Subcutaneous preadipocyte (primary cell): ENCODE results near the gene S100A1. TPM values are rescaled to one million over a fixed set of nuclear protein-coding genes. Genes with fewer than 3 reads are reported as not detected.

Experiments
- total RNA-seq: library from RNA; depleted of rRNA; stranded (reverse); fragments of >200 nt; gene quantifications from 2 replicates; pipeline ENCODE4 v1.2.3, GENCODE V29; 2012

S100A1 gene
- total RNA-seq: not detected in 2 replicates

DNA sequence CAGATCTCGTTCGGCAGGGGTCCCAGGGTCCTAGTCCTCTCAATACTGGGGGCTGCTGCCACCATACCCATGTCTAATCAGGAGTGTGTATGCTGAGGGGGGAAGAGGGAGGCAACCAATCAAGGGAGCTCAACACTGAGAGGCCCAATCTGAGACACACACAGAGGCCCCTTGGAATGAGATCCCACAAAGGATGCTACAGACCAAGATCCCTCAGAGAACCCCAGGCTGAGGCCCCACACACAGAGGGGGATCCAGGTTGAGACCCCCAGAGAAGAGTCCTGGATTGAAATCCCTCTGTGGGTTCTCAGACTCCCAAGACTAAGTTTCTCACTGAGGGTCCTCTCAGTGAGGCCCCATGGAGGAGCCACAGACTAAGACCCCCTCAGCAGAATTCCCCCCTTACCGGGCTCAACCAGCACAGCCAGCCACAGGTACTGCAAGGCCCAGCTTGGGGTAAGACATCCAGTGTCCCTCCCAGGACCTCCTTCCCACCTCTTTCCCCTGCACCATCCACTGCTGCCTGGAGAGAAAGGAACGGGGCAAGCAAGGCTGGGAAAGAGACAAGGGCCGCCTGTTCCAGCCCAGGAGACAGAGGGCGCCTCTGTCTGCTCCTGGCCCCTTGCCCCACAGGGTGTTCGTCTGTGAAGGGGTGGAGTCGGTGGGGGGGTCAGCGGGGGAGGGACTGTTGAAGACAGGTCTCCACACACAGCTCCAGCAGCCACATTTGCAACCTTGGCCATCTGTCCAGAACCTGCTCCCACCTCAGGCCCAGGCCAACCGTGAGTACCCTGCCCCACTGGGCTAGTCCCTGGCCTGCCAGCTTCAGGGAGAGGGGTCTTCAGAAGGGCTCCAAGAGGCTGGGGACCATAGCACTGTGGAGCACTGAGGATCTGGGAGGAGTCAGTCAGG, at the start of gene S100A1:
TSS of gene S100A1 (plus strand) at position 720 of the 912 bp plus-strand sequence. CDS start 2,088 bp downstream, outside the sequence.

DNA sequence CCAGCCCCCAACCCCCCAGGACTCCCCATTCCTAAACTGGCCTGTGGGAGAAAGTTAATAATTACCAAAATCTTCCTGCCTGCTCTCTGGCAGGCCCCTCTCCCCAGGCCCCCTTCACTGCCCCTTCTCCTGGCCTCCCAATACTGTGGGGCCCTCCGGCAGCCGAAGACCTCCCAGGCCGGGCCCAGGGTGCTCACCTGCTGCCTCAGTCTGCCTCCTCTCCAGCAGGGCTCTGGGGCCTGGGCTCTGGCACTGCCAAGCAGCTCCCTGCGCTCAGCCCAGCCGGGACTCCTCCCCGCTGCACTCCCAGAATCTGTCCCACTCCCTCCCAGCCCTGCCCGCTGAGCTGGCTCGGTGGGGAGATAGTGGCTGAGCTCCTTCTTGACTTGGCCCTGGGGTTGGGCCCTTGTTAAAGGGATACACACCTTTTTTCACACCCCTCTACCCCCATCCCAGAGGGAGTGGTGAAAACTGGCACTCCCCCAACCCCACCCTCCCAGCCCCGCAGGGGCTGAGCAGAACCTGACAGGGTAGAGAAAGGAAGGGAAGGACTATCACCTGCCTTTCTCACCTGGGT, 15.4 kb upstream of the S100A1 start, which contains the start of gene S100A16:
TSS of gene S100A16 (minus strand) at position 383 of the 577 bp plus-strand sequence. CDS start 4,986 bp downstream, outside the sequence.

DNA sequence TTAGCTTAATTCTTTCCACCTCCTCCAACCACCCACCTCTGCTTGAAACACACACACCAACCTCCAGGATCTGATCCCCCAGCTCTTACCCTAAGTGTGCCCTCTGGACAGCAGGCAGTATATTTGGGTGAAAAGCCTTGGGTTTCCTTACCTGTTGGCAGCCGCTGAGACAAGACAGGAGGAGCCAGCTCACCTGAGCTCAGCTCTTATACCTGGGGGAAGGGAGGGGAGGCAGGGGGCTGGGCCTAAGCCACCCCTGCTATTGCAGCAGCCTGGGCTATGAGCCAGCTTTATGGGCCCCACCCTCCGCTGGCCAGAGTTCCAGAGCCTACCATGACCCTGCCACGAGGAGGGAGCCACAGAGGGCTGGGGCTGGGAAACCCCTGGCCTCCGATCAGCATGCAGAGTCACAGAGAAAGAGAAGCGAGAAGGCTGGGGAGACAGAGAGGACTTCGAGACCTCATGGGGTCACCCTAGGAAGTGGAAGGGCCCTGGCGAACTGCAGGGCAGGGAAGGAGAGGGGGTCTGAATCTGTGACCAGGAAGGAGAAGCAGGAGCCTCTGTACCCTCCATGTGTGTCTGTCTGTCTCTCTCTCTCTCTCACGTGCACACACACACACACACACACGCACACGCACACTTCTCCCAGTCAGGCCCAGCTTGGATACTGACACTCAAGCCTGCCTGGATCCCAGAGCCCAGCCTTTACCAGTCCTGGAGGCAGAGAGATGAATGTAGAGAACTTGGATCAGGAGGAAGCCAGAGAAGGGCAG, 11.9 kb upstream of the S100A1 start, which contains the start of gene S100A14:
TSS of gene S100A14 (minus strand) at position 182 of the 773 bp plus-strand sequence. CDS start 467 bp downstream, outside the sequence.

DNA sequence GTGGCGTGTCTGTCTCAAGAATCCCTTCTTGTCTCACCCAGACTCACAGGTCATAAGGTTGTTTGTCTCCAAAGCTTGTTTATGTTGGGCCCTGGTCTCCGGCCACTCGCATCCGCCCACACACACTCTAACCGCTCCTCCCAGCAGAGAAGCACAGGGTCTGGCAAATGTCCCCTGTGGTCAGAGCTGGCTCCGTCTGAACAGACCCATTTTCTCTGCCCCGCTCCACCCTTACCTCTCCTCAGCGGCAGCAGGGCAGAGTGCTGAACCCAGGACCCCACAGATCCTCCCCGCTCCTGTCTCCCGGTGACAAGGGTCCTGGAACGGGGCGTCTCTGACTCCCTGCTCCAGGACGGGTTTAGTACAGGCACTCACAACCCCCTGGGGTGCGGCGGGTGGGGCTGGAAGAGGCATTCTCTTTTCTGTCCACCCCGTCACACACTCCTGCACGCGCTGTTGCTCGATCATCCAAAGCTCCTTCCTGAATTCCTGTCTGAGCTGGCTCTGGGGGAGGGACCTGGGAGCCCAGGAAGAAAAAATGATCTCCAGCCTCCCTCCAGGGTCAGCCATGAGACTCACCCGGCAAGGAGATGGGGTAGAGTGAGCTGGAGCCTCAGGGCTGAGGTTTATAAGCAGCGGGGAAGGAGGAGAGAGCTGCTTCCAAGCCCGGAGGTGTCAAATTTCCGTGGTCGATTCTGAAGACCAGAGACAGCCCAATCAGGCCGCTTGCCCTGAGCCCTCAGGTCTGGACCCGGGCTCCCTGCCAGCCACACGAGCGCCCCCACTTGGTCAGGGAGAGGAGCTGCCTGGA, 1.1 kb upstream of the S100A1 start, which contains the start of gene S100A13:
TSS of gene S100A13 (minus strand) at position 602 of the 811 bp plus-strand sequence. CDS start 1,033 bp downstream, outside the sequence.

DNA sequence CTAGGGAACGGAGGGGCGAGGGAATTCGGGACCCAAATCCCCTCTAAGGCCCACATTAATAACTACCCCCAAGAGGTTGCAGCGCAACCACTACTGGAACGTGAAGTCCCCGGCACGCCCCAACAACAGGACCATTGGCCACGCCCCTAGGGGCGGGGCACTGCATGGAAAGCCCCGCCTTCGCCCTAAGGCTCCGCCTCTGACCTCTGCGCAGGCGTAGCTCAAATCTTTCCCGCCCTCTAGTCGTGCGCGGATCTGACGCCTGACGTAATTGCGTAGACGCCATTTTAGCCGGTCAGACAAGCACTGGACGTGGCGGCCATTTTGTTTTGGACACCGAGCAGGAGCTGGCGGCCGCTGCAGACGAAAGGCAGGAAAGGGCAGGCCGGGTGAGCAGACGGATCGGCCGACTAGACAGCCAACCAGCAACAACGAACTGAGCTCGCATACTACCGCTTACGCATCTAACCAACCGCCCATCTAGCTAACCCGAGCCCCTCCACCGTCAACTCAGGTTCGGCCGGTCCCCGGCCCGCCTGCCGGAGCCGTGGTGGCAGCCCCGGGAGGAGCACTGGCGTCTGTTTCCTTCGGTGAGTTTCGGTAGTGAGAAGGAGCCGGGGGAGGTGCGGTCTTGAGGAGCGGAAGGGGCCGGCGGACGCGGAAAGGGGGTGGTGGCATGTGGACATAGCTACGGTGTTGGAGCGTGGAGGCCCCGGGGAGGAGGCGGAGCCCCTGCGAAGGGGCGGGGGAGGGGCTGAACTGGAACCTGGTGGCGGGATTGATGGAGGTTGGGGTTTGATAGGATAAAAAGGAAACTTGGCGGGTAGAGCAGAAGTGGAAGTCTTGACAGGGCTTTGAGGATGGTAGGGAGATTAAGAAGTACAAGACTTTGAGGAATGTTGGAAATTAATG, 5.8 kb downstream of the S100A1 start, which contains the start of gene CHTOP:
TSS of gene CHTOP (plus strand) at position 313 of the 912 bp plus-strand sequence. CDS start 2,523 bp downstream, outside the sequence.

DNA sequence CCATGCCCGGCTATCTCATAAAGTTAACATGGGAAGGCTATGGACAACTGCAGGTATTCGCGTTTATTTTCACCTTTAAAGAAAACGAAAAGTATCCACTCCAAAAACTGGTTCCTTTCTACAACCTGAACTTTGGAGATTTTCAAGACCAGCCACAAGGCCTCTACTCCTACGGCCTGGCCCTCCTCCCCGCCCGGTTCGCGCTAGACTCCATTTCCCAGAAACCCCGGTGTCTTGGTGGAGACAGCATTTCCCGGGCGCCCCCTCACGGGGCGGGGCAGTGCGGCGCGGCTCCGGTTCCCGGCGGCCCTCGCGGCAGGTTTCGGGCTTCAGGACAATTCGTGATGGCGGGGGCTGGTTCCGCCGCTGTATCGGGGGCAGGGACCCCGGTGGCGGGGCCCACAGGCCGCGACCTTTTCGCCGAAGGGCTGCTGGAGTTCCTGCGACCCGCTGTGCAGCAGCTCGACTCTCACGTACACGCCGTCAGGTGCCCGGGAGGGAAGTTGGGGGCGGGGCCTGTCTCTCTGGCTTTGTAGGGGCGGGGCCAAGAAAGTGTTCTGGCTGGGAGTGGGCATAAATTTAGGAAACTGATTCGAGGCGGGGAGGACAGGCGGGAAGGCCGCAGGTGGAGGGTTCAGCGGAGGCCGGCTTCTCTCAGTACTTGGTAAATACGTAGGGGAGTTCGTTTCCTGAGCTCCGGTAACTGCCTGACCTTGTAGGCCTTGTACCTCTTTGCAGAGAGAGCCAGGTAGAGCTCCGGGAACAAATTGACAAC, 30.4 kb downstream of the S100A1 start, which contains the start of gene SNAPIN:
TSS of gene SNAPIN (plus strand) at position 304 of the 775 bp plus-strand sequence. CDS start at position 345, 41 bp downstream.

DNA sequence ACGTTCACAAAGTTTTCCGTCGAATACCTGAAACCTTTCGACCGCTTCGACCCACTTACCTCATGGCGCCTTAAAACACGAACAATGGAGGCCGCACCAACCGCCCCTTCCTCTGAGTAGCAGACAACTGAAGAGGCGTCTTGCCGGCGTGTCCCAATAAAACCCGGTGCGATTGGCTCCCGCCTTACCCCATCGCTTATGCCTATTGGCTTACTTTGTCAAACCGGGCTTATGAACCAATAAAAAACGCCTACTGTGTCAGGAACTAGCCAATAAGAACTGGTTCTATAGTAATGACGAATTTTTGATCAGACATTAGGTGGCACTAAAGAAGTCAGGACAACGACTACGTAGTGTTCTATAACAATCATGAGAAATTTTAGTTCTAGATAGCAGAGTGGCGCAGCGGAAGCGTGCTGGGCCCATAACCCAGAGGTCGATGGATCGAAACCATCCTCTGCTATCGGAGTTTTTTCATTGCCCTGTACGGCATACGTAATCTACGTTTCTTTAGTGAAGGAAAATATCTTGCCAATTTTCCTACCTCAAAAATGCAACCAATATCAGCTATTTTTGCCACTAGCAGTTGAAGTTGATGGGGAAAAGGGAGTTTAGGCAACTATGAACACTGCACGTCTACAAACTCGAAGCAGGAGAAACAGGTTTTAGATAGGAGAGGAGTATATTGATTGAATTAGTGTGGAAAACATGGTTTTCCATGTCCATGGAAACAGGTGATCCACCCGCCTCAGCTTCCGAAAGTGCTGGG, 42.8 kb downstream of the S100A1 start, which contains the start of gene ILF2:
TSS of gene ILF2 (minus strand) at position 135 of the 769 bp plus-strand sequence. CDS start at position 64, 71 bp downstream.

DNA sequence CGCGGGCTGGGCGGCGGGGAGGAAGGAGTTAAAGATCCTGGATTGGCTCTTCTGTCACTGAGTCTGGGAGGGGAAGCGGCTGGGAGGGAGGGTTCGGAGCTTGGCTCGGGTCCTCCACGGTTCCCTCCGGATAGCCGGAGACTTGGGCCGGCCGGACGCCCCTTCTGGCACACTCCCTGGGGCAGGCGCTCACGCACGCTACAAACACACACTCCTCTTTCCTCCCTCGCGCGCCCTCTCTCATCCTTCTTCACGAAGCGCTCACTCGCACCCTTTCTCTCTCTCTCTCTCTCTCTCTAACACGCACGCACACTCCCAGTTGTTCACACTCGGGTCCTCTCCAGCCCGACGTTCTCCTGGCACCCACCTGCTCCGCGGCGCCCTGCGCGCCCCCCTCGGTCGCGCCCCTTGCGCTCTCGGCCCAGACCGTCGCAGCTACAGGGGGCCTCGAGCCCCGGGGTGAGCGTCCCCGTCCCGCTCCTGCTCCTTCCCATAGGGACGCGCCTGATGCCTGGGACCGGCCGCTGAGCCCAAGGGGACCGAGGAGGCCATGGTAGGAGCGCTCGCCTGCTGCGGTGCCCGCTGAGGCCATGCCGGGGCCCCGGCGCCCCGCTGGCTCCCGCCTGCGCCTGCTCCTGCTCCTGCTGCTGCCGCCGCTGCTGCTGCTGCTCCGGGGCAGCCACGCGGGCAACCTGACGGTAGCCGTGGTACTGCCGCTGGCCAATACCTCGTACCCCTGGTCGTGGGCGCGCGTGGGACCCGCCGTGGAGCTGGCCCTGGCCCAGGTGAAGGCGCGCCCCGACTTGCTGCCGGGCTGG, 50.5 kb downstream of the S100A1 start, which contains the start of gene NPR1:
TSS of gene NPR1 (plus strand) at position 170 of the 818 bp plus-strand sequence. CDS start at position 591, 421 bp downstream.

Other genes starting within 250 kb of the S100A1 start
- gene S100A8, start 237.4 kb upstream of the S100A1 start, total RNA-seq: not detected in 2 replicates
- not detected in 2 replicates for gene S100A7A, start 211.9 kb upstream of the S100A1 start, total RNA-seq
- not detected in 2 replicates for gene S100A7, start 167.8 kb upstream of the S100A1 start, total RNA-seq
- 1,114 and 1,653 TPM in 2 replicates for gene S100A6, start 92.4 kb upstream of the S100A1 start, total RNA-seq
- 0.37 and 0.39 TPM in 2 replicates for gene S100A5, start 87.5 kb upstream of the S100A1 start, total RNA-seq
- gene S100A4, start 82.6 kb upstream of the S100A1 start, total RNA-seq: 432 and 695 TPM in 2 replicates
- gene S100A3, start 79.2 kb upstream of the S100A1 start, total RNA-seq: 18.6 and 22.0 TPM in 2 replicates
- gene S100A2, start 62.6 kb upstream of the S100A1 start, total RNA-seq: 1.5 and 1.6 TPM in 2 replicates
- gene S100A16, start 15.3 kb upstream of the S100A1 start, total RNA-seq: 537 and 634 TPM in 2 replicates
- 0.39 and 0.73 TPM in 2 replicates for gene S100A14, start 12.1 kb upstream of the S100A1 start, total RNA-seq
- 75.7 and 148 TPM in 2 replicates for gene S100A13, start 929 bp upstream of the S100A1 start, total RNA-seq
- gene CHTOP, start 5.6 kb downstream of the S100A1 start, total RNA-seq: 33.1 and 46.3 TPM in 2 replicates
- 45.6 and 50.6 TPM in 2 replicates for gene SNAPIN, start 30.3 kb downstream of the S100A1 start, total RNA-seq
- gene ILF2, start 42.6 kb downstream of the S100A1 start, total RNA-seq: 162 and 184 TPM in 2 replicates
- gene NPR1, start 50.3 kb downstream of the S100A1 start, total RNA-seq: 6.2 and 6.3 TPM in 2 replicates
- 40.4 and 53.8 TPM in 2 replicates for gene INTS3, start 99.6 kb downstream of the S100A1 start, total RNA-seq
- gene SLC27A3, start 147.0 kb downstream of the S100A1 start, total RNA-seq: 14.3 and 19.4 TPM in 2 replicates